ENCODE measurements around the gene SESN3.
A peak's percentile ranks its signal among the peaks of the same experiment; 100 is the strongest.
"Not testable (repeated sequence)": the region's sequence is repeated elsewhere in the genome, so short reads cannot be mapped to it uniquely, and the experiment has no call there.

SESN3 gene

DNA sequence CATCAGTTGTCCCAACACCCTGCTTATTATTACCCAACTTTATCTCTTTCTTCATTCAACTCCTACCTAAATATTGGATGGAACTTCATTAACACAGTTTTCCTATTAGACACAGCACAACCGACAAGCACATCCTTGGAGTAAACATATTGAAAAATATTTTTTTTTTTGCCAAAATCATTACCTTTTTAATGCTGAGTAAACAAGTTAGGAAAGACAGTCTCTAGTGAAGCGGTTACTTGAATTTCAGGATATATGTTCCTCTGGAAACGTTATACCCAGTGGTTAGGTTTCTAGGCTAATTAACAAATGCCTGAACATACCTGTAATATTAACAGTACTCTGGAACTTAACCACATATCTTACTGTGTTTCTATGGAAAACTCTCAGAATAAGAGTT lies 11.4 kb downstream of the SESN3 start:
- DNase-seq, result no peak

DNA sequence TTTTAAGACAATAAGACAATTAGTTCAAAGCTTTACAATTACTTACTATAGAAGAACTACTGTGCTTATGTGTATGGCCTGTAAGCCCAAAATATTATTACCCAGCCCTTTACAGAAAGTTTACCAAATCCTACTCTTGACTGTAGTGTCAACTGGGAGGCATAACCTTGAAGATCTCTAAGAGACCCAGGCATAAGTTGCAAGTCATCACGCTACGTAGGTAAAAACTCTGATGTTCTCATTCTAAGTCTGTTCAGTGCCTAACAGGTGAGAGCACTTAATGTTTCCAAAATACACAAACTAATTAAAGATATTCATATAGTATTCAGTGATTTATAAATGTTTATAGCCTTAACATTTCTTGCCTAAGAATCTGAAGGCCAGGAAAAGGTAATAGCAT lies 12.9 kb downstream of the SESN3 start:
- DNase-seq, result no peak

DNA sequence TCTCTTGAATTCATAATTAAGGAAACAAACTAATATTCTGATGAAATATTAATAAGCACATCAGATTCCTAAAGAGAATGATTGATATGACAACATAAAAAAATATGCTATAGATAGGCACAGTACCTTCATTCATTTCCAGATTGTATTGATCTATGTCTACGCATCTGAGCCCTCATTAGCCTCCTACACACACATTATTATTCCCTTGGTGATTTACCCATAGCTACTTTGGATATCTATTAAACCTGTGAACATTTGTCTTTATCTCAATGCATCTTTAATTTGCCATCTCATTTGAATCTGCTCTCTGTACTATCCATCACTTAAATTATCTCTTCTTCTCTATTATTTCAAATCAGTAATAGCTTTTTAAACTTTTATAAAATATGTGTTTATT lies 18.4 kb downstream of the SESN3 start:
- DNase-seq, result no peak

DNA sequence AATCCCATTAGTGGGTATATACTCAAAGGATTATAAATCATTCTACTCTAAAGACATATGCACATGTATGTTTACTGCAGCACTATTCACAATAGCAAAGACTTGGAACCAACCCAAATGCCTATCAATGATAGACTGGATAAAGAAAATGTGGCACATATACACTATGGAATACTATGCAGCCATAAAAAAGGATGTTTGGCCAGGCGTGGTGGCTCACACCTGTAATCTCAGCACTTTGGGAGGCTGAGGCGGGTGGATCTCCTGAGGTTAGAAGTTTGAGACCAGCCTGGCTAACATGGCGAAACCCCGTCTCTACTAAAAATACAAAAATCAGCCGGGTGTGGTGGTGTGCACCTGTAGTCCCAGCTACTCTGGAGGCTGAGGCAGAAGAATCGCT lies 21.5 kb downstream of the SESN3 start:
- DNase-seq, result not testable (repeated sequence)

DNA sequence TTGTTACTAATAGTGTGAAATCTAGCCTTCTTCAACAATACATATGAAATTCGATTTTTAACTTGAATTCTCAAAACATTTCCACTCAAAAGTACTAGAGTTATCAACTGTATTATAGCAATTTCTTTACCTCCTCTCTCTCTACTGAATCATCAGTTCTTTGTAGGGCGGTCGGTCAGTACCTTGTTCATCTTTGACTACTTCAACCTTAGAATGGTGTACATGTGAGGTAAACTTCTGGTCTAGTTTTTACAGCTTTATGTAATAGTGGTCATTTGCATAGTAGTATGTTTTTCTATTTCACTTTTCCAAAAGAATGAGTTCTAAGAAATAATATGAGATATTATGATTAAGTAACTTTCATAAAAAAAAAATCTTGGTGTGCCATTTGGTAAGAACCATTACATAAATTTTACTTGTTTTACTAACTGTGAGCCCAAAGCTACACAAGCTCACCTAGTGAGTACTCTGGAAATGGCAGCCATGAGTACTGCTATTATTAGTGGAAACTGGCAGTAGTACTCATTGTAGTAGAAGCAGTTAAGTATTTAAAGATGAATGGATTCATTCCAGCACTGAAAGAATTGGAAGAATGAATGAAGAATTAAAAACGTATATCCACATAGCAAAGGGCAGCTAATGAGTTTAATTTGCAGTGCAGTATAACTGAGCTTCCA lies 30.1 kb downstream of the SESN3 start:
- DNase-seq, result no peak

DNA sequence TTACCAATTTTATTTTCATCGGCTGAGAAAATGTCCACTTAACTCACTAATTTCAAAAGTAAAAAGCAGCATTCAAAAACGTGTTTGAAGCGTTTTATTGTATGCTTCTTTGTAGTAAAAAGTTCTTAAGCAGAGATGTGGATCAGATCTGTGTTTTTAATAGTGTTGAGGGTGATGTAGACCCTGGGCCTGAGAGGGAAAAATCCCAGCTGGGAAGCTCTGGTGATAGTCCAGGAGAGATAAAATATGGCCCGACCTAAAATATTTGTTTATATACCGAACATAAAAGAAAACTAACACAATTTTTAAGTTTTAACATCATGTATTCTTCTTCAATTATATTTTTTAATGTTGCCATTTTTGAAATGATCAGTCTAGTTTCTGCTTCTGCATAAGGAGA lies 35.2 kb downstream of the SESN3 start:
- DNase-seq, result no peak

DNA sequence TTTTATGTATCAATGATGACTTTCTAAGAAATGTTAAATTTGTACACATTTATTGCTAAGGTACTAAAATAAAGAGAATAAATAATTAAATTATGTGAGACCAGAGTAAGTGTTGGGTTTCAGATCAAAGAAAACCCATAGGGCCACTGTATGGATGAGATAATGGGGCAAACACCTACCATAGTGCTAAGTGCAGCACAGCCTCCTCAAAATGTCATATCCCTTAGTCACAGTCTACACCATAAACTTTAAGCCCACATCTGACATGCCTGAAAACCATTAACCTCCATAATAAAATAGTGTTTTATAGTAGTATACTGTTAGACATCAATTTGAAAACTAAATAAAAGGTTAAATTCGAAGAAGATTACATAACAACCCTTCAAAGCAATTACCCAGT lies 37.5 kb downstream of the SESN3 start:
- DNase-seq, result no peak

DNA sequence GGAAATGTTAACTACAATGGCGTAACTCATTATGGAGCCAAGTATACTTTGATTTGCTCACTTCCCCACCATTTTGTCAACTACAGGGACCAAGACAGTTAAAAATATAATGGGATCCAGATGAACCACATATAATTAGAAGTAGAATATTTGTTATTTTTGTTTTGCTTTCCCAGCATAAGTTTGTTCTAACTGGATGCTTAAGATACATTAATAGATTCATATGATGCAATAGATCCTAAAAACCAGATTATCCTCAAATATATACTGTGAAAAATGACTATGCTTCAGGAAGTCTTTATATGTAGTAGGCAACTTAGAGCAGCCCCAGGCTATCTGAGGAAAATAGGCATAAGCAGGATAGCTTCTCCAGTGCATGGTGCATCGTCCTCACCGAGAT lies 38.3 kb downstream of the SESN3 start:
- DNase-seq, result no peak

DNA sequence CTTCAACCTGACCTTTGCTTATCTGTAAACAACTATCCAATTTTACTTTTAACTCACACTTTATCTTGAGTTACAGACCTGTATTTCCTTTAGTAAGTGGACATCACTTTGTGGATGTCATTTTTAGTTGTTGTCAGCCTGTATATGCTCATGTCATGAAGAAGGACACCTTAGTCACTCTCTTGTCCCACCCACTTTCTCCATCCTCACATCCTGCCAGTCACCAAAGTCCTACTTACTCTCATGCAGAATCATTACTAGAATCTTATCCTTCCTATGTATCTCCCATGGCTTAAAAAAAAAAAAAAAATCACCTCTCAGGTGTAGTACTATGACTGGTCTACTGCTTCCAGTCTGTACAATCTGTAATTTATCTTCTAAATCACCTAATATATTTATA lies 43.3 kb downstream of the SESN3 start:
- DNase-seq, result no peak

DNA sequence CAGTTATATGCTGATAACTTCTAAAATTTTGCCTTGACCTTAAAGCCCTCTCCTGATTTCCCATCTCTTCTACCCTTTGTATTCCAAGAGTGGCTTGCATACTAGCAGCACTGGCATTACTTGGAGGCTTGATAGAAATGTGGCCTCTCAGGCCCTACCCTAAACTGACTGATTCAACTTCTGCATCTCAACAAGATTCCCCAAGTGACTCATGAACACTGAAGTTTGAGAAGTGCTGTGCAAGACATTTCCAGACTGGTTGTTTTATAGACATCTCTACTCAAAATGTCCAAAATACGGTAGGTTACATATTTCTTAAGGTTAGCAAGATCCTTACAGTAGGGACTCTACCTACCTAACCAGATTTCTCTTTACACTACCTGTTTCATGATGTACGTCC lies 48.6 kb downstream of the SESN3 start:
- no peak for DNase-seq

DNA sequence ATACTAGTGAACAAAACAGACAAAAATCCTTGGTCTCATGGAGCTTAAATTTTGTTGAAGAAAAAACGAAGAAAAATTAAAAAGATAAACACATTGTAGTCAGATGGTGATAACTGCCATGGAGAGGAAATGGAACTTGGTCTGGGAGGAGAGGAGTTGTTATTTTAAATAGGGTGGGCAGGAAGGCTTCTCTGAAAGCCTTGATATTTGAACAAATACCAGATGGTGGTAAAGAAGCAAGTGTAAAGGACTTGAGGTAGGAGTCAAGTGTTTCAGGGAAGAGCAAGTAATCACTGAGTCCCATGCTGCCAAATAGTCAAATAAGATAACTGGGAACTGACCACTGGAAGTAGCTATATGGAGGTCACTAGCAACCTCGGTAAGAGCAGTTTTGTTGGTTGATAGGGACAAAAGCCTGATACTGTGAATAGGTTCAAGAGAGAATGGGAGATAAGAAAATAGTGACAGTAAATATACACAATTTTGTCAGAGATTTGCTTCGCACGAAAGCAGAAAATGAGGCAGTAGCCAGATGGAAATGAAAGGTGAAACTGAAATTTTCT lies 55.1 kb downstream of the SESN3 start:
- no peak for DNase-seq

DNA sequence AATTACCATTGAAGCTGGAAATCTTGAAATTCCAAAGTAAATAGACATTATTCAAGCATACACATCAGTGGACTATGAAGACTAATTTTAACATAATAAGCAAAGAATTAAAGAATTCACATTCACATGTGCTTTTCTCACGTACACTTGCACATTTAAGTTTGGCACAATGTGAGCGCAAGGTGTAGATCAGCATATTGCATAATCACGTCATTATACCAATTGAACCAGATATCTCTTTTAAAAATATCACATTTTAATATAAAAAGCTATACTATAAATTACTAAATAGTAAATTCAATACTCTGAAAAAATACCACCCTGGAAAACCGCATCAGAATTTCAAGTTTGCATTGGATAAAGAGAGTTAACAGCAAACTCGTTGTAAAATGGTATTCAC lies 60.7 kb downstream of the SESN3 start:
- no peak for DNase-seq

DNA sequence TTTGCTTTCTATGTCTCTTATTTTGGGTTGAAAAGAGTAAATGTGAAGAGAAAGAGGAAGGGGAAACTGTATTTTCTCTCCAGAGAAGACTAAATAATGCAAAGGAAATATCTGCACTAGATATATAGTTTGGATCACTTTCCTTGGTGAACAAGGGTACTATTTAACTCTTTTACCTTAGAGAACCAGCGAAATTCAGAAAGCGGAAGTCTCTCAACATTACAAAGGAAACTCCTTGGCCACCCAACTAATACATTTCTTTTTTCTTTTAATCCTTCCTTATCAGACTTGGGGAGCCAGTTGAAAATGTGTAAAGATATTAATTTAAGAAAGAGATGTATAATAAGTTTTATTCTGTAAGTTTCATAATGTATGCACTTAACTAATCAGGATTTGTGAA lies 64.2 kb downstream of the SESN3 start:
- DNase-seq, result no peak

DNA sequence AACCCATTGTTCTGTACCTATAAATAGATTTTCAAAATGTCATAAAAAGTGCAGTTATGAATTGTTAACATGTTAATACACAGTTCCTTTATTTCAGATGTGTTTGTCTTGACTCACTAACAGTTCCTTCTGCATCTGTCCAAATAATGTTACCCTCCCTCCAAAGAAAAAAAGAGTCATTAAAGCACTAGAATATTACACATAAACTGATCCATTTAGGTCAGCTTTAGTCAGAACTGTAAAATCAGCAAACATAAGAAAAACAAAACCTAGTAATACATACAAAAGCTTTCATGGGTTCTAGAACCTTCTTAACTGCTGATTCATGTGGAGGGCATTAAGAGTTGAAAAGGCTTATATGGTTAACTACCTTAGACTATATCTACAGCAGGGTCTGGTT lies 65.4 kb downstream of the SESN3 start:
- no peak for DNase-seq

DNA sequence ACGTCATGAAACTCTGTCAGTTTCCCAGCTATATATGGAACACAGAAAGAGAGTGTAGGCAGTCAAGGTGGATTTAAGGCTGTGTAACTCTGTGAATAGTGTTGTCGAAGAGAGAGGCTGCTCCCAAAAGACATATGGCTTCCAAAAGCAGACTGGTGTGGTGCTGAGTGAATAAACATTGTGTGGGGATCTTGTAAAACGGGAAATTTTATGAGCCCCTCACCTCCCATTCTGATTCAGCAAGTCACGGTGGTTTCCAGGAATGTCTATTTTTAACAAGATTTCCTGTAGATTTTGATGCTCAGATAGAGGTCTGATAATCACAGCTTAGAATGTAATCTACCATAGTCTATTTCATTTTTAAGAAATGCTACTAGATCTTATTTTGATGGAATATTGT lies 67.9 kb downstream of the SESN3 start:
- DNase-seq, result no peak

DNA sequence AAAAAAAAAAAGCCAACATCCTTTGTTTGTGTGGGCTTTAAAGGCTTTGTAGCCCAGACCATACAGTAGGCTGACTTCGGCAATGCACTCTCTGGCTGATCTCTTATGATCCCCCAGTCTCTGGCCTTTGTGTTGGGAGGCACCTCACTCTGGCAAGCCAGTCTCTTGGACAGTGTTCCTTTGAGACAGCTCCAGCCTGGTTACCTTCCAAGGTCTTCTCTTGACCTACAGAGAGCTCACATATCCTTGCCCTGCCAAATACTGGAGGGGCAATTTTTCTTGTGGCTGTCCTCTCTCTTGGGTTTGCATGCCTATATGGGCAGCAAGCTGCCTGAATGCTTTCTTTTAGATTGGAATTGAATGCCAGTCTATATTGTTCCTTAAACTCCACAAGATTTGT lies 69.8 kb downstream of the SESN3 start:
- DNase-seq, result no peak

DNA sequence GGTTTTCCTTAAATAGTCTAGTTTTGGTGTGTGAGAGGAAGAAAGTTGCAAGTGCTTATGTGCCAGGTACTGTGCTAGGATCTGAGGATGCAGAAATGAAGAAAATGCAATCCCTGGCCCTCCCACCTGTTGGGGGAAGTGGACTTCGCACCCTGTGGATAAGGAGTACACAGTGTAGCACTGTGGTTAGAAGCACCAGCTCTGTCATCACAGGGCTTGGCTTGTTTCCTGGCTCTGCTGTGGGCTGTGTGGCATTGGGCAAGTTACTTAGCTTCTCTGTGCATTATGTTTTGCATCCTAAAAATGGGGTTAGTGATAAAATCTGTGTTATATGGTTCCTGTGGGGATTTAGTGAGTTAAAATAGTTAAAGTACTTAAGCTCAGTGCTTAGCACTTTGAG lies 73.2 kb downstream of the SESN3 start:
- no peak for DNase-seq

DNA sequence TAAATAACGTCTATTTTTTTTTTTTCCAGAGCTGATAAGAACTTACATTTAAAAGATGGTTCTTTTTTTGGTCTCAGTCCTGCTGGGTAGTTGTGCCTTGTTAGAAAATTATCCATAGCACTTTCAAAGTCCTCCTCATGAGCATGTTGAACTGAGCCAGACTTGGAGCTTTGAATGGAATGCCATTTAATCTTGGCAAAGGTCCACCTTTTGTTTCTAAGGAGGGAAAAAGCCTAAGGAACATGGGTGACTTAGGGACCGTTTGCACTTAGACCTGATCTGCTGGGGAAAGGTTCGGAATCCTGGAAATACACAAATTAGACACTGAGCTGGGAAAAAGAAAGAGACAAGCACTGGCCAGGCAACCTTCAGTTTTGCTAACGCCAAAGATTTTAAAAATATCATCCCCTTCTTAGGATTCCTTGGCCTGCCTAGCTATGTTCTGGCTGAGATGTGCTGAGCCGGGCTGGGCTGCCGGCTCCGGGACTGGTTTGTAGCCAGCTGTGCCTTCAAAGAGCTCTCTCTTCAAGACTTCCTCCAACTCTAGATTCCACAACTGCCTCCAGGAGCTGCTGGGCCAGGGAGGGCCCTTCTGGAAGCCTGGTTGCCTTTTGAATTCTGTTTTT lies 74.0 kb downstream of the SESN3 start:
- DNase-seq, result no peak

DNA sequence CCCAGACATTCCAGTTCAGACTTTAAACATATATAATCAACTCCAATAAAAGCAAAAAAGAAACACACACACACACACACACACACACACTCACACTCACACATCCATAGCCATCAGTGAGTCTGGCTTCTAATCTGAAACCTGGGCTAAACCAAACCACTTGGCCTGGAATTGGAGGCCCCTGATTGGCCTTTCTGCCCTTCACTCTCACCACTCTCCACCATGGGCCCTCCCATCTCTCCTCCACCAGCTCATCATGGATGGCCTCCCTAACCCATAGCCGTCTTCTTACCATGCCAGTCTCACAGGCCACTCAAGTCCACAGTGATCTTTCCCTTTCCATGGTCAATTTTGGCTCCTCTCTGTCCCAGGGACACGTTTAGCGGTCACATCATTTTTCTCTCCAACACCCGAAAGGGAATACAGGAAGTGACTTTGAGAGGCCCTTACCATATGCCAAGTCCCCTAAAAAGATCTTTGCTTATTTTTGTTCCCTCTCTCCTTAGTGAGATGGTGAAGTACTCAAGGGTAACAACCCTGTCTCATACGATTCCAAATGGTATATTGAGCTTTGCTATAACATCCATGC lies 74.8 kb downstream of the SESN3 start:
- DNase-seq, result no peak

DNA sequence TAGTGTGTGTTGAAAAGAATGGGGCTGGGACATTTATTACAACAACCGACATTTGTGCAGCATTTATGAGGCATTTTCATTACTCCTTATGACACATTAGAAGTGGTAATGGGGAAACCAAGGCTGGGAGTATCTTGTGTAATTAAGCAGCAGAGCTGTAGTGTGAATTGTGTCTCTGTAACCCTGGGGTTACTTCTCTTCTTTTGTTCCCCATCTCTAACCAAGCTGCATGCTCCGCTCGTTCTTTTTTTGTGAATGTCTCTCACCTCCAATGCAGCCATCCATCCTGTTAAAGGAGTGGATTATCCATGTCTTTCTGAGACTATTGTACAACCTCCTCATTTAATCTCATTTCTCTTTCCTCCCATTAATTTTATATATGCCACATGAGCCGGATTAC lies 75.6 kb downstream of the SESN3 start:
- DNase-seq, result no peak

DNA sequence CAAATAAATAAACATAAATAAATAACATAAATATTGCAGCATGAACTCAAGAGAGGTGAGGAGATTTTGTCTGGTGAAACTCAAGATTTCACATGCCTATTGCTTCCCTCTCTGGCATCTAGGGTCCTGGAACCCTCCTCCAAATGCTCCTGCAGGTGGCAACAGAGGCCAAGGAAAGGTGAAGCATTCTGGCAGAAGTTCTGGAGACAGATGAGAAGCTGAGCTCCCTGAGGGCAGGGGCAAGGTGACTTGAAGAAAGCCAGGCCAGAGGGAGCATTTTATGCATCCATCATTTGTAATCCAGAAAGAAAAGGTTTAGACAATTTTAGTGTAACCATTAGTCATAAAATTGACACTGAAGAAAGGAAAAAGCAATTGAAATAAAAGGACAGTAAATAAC lies 76.5 kb downstream of the SESN3 start:
- DNase-seq, result peak; percentile 77

DNA sequence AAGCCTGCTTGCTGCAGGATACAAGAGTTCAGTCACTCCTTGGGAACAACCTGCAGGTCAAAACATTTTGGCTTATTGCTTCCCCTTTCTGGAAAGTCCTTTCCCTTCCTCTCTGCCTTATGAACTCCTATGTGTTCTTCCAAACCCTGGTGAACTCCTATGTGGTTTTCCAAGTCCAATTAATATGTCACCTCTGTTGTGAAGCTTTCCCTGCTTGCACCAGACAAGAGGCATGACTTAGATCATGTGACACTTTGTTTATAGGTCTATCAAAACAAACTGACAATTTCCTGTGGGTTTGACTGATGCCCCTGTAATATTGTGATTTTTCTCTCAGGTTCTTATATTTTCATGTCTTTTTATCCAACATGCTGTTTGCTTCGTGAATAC lies 77.2 kb downstream of the SESN3 start:
- DNase-seq, result no peak

DNA sequence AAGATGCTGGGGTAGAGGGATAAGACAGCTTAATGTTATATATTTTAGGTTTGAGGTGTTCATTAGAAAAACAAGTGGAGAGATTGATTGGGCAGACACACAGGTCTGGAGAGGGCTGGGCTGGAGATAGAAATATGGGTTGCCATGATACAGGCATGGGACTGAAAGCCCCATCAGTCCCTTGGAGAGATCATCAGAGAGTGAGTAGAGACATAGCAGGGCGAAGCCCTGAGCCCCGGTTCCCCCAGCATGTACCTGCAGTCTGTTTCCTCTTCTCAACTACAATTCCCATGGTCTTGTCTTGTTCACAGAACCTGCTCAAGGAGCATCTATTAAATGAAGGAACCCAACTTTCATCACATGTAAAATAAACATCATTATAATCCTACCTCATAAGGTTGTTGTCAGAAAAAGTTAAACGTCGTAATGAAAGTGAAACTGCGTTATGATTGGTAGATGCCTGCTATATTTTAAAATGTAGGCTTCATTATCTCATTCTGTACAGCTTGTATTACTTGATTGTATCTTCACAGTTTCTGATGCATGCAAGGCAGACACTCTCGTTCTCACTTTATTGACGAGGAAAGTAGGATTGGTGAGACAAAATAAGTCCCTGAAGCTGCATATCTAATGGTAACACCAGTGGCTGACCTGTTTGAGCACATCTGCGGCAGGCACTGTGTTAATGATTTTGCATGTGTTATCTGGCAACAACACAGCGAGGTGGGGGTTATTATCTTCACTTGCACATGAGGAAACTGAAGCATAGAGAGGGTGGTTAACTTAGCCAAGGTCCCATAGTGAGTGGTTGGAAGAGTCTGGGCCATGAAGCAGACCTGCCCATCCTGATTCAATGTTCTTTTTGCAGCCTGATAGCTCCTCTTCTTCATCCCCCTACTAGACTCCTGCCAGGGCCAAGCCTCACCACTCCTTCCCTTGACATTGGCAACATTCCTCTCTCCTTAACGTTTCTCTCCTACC lies 77.8 kb downstream of the SESN3 start:
- DNase-seq, result peak; percentile 36
